ENCODE data around the gene FAM180B.

Gene FAM180B

GRCh38 chr11:47570651-47571356 is 15.7 kb upstream of the FAM180B start:
- DNase-seq: no peak

GRCh38 chr11:47571357-47571729 is 15.1 kb upstream of the FAM180B start:
- DNase-seq: no peak

- DNase-seq: no peak
Measured at GRCh38 chr11:47571895-47572294, 14.6 kb upstream of the FAM180B start.

- no peak for DNase-seq
Measured at GRCh38 chr11:47572715-47573255, 13.7 kb upstream of the FAM180B start.

GRCh38 chr11:47573321-47573720 is 13.2 kb upstream of the FAM180B start:
- DNase-seq: no peak

DNA sequence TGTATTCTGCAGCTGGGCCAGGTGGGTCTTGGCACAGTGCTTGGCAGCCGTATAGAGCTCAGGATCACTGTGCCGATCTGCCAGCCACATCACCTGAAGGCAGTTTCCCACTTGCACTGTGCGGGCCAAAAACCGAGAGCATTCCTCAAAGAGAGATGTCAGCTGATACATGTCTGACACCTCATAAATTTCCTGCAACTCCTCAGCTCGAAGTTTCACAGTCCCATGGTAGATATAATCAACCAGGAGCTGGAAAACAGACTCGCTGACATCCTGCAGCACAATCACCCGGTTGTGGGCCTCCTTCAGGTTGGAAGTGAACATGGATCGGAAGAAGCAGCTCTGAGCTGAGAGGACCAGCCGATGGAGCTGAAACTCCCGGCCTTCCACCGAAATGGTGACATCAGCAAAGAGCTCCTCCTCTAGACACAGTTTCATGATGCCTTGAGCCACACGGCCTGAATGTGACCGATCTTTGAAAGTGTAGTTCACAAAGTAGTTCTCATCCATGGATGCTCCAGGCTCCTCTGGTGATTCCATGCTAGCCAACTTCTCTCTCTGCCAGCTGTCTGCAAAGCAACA is 8.9 kb upstream of the FAM180B start:
- DNase-seq: no peak

- DNase-seq: peak; percentile 84
Measured at GRCh38 chr11:47578524-47579494, 7.7 kb upstream of the FAM180B start, which contains the start of the genes KBTBD4 and NDUFS3. TSS of gene KBTBD4 (minus strand) at chr11:47578970. CDS start at chr11:47578951, 19 bp downstream. TSS of gene NDUFS3 (plus strand) at chr11:47579074. CDS start at chr11:47579092, 18 bp downstream.

DNA sequence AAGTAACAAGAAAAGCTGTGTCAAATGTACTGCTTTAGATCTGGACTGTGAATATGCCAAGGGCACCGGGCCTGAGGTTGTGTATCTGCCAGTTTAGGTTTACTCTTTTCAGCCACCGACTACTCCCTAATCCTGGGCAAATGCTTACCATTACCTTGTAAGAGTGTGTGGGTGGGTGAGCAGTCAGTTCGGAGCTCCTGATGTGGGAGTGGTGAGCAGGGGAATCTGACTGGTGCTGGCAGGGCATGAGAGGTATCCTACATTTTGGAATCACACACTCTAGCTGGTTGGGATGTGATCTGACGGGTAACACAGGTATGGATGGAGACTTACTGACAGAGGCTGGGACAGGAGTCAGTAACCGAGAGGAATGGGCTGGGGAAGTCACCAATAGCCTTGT is 2.6 kb upstream of the FAM180B start:
- DNase-seq: no peak

DNA sequence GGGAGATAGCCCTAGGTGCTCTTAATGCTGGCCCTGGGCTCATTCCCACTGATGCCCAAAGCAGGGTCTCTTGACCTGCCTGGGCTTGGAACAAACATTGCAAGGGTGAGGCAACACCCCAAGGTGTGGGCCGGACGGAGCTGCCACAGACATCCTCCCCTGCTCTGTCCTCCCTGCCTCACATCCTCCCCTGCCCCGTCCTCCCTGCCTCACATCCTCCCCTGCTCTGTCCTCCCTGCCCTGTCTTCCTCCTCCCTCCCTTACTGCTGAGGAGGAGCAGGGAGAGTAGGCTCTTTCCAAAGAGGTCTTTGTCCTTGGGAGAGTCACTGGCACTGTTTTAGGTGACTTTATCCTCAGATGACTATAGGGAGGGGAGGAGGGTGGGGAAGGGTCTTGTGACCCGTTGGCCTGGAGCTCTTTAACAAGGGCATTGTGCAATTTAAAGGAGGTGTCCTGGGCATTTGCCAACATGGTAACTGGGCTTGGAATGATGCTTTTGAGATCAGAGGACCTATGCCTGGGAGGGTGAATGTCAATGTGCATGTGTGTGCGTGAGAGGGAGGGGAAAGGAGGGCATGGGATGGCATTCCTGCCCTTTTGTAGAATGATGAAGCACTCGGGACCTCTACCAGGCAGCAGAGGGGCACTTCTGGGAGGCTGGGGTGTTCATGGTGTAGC is 700 bp downstream of the FAM180B start:
- no peak for DNase-seq

GRCh38 chr11:47587723-47588326 is 1.3 kb downstream of the FAM180B start:
- DNase-seq: no peak

DNA sequence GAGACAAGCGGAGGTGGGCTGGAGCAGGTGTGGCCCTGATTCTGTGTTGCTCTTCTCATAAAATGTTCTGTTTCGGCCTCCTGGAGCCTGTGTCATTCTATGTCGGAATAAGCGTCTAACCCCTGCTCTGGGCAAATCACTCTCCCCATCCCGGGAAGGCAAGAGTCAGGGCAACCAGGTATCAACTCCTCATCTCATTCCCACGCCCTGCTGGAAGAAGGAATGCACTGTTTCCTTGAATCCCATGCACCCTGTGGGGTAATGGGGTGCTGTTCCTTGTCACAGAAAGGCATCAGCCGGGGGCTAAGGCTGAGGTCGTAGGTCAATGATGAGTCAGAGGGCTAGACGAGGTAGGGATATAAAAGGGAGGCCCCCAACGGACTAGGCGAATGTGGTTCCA is 2.6 kb downstream of the FAM180B start:
- no peak for DNase-seq

GRCh38 chr11:47589584-47589976 is 3.1 kb downstream of the FAM180B start:
- DNase-seq: no peak

- DNase-seq: no peak
Measured at GRCh38 chr11:47589977-47590861, 3.7 kb downstream of the FAM180B start.

DNA sequence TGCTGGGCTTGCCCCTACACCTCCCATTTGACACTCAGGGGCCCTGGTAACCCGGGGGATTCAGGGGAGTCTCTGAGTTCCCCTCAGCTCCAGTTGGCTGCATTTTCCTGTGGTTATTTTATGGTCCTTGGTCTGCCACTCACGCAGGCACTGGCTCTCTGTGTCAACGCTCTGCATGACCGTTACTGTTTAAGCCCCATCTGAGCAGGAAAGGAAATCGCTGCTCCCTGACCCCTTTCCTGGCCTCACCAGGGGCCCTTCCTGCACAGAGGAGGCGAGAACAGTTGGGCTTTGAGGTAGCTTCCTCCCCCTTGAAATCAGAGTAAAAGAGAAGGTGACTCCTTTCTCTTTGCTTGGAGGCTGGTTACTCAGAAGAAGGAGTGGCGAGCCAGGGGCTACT is 5.3 kb downstream of the FAM180B start:
- DNase-seq: no peak

GRCh38 chr11:47592251-47592650 is 5.8 kb downstream of the FAM180B start:
- no peak for DNase-seq

- no peak for DNase-seq
Measured at GRCh38 chr11:47592970-47593369, 6.5 kb downstream of the FAM180B start.

GRCh38 chr11:47593492-47593933 is 7.0 kb downstream of the FAM180B start:
- no peak for DNase-seq

DNA sequence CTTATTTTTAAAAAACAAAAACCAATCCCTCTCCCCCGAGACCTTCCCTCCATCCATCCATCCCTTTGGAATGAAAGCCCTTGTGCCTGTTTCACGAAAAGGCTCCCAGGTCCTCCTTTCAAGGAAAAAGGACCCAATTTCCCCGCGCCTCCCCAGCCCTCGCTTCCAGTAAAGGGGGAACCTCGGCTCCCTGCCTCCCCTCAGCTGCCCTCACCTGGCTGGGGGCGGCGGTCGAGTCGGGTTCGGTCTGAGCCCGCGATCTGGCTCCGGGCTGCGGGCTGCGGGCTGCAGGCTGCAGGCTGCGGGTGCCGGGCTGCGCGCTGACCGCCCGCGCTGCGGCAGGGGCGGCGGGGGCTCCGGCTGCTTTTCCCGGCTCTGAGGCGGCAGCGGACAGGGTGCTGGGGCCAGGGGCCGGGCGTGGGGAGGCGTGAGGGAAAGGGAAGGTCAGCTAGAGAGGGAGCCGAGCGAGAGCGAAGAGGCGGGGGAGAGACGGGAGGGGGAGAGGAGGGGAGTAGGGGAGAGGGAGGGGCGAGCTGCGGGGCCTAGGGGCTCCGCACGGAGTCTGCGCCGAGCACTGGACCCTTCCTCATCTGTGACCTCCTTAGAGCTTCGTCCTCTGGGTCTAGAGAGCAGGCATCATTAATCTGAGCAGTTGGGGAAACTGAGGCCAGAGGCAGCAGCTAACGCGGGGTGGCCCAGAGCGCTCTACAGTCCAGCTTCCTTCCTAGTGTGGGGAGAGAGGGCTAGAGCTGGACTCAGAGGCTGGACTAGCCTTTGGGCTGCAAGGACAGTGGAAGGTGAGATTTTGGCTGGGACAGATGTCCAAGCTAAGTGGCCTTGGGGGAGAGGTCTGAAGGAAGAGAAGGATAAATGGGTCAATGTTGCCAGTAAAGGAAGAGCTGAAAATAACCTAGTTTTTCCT is 7.7 kb downstream of the FAM180B start, which contains the start of gene C1QTNF4:
Gene C1QTNF4 (minus strand): TSS at position 478 of the 922 bp plus-strand sequence. CDS start 3,601 bp downstream, outside the sequence.
- no peak for DNase-seq

DNA sequence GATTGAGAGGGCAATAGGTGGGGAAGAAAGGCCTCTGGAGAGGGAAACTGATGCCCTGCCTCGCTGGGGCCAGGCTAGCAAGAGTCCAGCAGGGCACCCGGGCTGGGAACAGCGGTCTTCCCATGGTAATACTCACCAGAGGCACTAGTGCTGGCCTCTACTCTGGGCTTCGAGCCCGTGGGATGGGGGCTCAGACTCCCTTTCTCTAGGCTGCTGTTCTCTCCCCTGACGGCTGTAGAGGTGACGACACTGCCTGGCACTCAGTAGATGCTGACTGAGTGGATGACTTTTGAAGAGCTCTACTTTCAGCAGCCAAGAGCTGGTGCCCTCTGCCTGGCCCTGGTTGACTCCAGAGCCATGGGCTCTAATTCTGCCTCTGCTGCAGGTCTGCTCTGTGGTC is 8.6 kb downstream of the FAM180B start:
- DNase-seq: no peak

GRCh38 chr11:47595967-47596366 is 9.5 kb downstream of the FAM180B start:
- DNase-seq: no peak
